ENCODE measurements around the gene FCN3.
A peak's percentile ranks its signal among the peaks of the same experiment; 100 is the strongest.

Gene FCN3

GRCh38 chr1:27363766-27364695, 10.6 kb downstream of the FCN3 start:
- in situ Hi-C loops (cut with HindIII; ENCODE audit: low pct_ligation_motif_present, low pct_unique_long_range_greater_than_20kb, low sequenced_read_pairs), result no loop called here

GRCh38 chr1:27361553-27361952, 13.1 kb downstream of the FCN3 start:
- in situ Hi-C loops (cut with HindIII; ENCODE audit: low pct_ligation_motif_present, low pct_unique_long_range_greater_than_20kb, low sequenced_read_pairs), result no loop called here
- no peak for DNase-seq

More at GRCh38 chr1:27363766-27364695, 10.6 kb downstream of the FCN3 start:
- no peak for DNase-seq

GRCh38 chr1:27361044-27361402, 13.6 kb downstream of the FCN3 start:
- no peak for DNase-seq
- in situ Hi-C loops (cut with HindIII; ENCODE audit: low pct_ligation_motif_present, low pct_unique_long_range_greater_than_20kb, low sequenced_read_pairs), result no loop called here

- no peak for DNase-seq
Observed at GRCh38 chr1:27360159-27361043, 14.2 kb downstream of the FCN3 start.

GRCh38 chr1:27359822-27360158, 14.8 kb downstream of the FCN3 start:
- no peak for DNase-seq
- in situ Hi-C loops (cut with HindIII; ENCODE audit: low pct_ligation_motif_present, low pct_unique_long_range_greater_than_20kb, low sequenced_read_pairs), result no loop called here

More at GRCh38 chr1:27360159-27361043, 14.2 kb downstream of the FCN3 start:
- in situ Hi-C loops (cut with HindIII; ENCODE audit: low pct_ligation_motif_present, low pct_unique_long_range_greater_than_20kb, low sequenced_read_pairs), result no loop called here

GRCh38 chr1:27358928-27359313, 15.7 kb downstream of the FCN3 start:
- in situ Hi-C loops (cut with HindIII; ENCODE audit: low pct_ligation_motif_present, low pct_unique_long_range_greater_than_20kb, low sequenced_read_pairs), result no loop called here
- DNase-seq, result no peak

- no peak for DNase-seq
- in situ Hi-C loops (cut with HindIII; ENCODE audit: low pct_ligation_motif_present, low pct_unique_long_range_greater_than_20kb, low sequenced_read_pairs), result no loop called here
Observed at GRCh38 chr1:27358038-27358927, 16.3 kb downstream of the FCN3 start.

GRCh38 chr1:27357281-27358037, 17.2 kb downstream of the FCN3 start:
- in situ Hi-C loops (cut with HindIII; ENCODE audit: low pct_ligation_motif_present, low pct_unique_long_range_greater_than_20kb, low sequenced_read_pairs), result no loop called here
- DNase-seq, result peak; percentile 22

GRCh38 chr1:27356619-27357280, 17.9 kb downstream of the FCN3 start:
- DNase-seq, result no peak
- in situ Hi-C loops (cut with HindIII; ENCODE audit: low pct_ligation_motif_present, low pct_unique_long_range_greater_than_20kb, low sequenced_read_pairs), result no loop called here

- in situ Hi-C loops (cut with HindIII; ENCODE audit: low pct_ligation_motif_present, low pct_unique_long_range_greater_than_20kb, low sequenced_read_pairs), result no loop called here
- DNase-seq, result no peak
Observed at GRCh38 chr1:27356277-27356618, 18.4 kb downstream of the FCN3 start.

GRCh38 chr1:27355683-27356082, 18.9 kb downstream of the FCN3 start:
- in situ Hi-C loops (cut with HindIII; ENCODE audit: low pct_ligation_motif_present, low pct_unique_long_range_greater_than_20kb, low sequenced_read_pairs), result no loop called here

GRCh38 chr1:27353629-27354028, 21.0 kb downstream of the FCN3 start:
- in situ Hi-C loops (cut with HindIII; ENCODE audit: low pct_ligation_motif_present, low pct_unique_long_range_greater_than_20kb, low sequenced_read_pairs), result no loop called here

More at GRCh38 chr1:27355683-27356082, 18.9 kb downstream of the FCN3 start:
- no peak for DNase-seq

GRCh38 chr1:27353166-27353565, 21.5 kb downstream of the FCN3 start:
- no peak for DNase-seq
- in situ Hi-C loops (cut with HindIII; ENCODE audit: low pct_ligation_motif_present, low pct_unique_long_range_greater_than_20kb, low sequenced_read_pairs), result no loop called here

More at GRCh38 chr1:27353629-27354028, 21.0 kb downstream of the FCN3 start:
- DNase-seq, result no peak

- DNase-seq, result no peak
- in situ Hi-C loops (cut with HindIII; ENCODE audit: low pct_ligation_motif_present, low pct_unique_long_range_greater_than_20kb, low sequenced_read_pairs), result no loop called here
Observed at GRCh38 chr1:27351541-27352107, 23.0 kb downstream of the FCN3 start.

- DNase-seq, result no peak
Observed at GRCh38 chr1:27350663-27351540, 23.7 kb downstream of the FCN3 start.

More at GRCh38 chr1:27350663-27351540, 23.7 kb downstream of the FCN3 start:
- in situ Hi-C loops (cut with HindIII; ENCODE audit: low pct_ligation_motif_present, low pct_unique_long_range_greater_than_20kb, low sequenced_read_pairs), result no loop called here

Measured in ACHN (cell line).